Transverse colon (tissue), 4 donors: ENCODE measurements around the gene GSK3A.

Experiments
- EP300 ChIP-seq: sonication (generic); formaldehyde crosslinking; IDR thresholded peaks from one replicate; pipeline ENCODE4 v1.6.1; 2017; ENCODE audit warnings: antibody characterized with exemption, low read depth
- POLR2A ChIP-seq: fragments of 450-650 bp; IDR thresholded peaks from one replicate; pipeline ENCODE4 v1.6.1; 2016; ENCODE audit warnings: antibody characterized with exemption, mild to moderate bottlenecking, moderate library complexity
- POLR2AphosphoS5 ChIP-seq, 3 donors: sonication (generic); formaldehyde crosslinking; IDR thresholded peaks; one replicate each; pipeline ENCODE4 v1.6.1; 2016; ENCODE audit warnings: antibody characterized with exemption in 3 of 3
- TF ChIP-seq, protein P1 (sequence below), 5 experiments: fragments of 200-600 bp in 3 of 5; fragments of 450-650 bp in 2 of 5; sonication (generic) in 3 of 5; IDR thresholded peaks; 1 replicate in 2 of 5; 2 replicates in 3 of 5; pipeline ENCODE4 v1.5.1; 2016 to 2017; ENCODE audit warnings: antibody characterized with exemption in 5 of 5, inconsistent platforms in 3 of 5, mild to moderate bottlenecking in 2 of 5, moderate library complexity in 1 of 5

GRCh38 chr19:42191855-42192254, 50.5 kb downstream of the GSK3A start:
- TF ChIP-seq, protein P1, sequence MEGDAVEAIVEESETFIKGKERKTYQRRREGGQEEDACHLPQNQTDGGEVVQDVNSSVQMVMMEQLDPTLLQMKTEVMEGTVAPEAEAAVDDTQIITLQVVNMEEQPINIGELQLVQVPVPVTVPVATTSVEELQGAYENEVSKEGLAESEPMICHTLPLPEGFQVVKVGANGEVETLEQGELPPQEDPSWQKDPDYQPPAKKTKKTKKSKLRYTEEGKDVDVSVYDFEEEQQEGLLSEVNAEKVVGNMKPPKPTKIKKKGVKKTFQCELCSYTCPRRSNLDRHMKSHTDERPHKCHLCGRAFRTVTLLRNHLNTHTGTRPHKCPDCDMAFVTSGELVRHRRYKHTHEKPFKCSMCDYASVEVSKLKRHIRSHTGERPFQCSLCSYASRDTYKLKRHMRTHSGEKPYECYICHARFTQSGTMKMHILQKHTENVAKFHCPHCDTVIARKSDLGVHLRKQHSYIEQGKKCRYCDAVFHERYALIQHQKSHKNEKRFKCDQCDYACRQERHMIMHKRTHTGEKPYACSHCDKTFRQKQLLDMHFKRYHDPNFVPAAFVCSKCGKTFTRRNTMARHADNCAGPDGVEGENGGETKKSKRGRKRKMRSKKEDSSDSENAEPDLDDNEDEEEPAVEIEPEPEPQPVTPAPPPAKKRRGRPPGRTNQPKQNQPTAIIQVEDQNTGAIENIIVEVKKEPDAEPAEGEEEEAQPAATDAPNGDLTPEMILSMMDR (IDR thresholded peaks at IDR 0.05) = no peak
- TF ChIP-seq POLR2A (peak; percentile 66), EP300 (no peak), POLR2AphosphoS5 (IDR thresholded peaks at IDR 0.05) (peak; percentile 46 to 91 (median 84))
